IPS DF 4.7 (cell line): ENCODE data around the gene TXNRD2.

Source experiments
- DNase-seq: peaks from one replicate; pipeline ENCODE4 v3.0.0-alpha.2; 2013; ENCODE audit warnings: low spot score; ENCODE audit errors: extremely low read depth

TXNRD2 gene

DNA sequence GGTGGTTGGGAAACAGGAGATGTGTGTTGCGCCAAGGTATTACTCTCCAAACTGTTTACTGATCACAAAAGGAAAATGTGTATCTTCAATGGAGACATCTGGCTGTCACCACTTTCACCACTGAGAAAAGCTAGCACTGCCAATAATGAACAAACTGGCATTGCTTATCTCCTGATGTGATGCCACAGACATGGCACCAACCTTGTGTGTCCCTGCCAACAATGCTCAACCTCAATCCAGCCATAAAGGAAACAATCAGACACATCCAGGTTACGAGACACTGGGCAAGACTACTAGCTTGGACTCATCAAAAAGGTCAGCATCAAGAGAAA lies 115.0 kb downstream of the TXNRD2 start:
- DNase-seq, result no peak

DNA sequence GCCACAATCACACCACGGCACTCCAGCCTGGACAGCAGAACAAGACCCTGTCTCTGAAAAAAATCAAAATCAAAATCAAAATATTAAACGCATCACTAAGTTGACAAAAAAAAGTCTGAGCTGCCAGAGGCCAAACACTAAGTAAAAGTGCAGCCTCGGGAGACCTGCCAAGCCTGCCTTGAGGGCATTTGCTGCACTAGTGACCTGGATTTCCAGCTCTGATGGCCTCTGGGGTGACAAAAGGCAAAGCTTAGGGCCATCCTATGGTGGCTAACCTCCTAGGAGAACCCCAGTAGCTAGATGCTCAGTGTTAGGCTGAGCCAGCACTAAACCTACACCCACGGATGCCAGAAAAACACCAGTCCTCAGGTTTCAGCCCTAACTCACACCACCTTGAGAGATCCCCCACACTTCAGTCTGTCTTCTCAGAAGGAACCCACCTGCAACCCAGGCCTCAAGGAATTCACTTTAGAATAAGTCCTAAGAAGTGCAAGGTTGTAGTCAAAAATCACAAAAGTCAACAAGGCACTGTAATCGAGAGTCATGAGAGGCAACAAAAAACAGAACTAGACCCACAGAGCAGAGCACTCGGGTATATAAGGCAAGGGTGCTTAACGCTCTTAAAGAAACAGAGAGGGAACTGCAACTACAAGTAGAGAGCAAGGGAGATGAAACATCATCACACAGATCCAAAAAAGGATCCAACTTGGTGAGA lies 115.6 kb downstream of the TXNRD2 start:
- no peak for DNase-seq
